GM12801 (cell line): ENCODE data around the gene NACC2.

Source experiments
- TF ChIP-seq, protein P1 (sequence below): IDR thresholded peaks from one replicate; pipeline ENCODE4 v1.5.1; 2011; ENCODE audit warnings: control low read depth; ENCODE audit not compliant: insufficient read length; ENCODE audit errors: extremely low read depth

The NACC2 gene

DNA sequence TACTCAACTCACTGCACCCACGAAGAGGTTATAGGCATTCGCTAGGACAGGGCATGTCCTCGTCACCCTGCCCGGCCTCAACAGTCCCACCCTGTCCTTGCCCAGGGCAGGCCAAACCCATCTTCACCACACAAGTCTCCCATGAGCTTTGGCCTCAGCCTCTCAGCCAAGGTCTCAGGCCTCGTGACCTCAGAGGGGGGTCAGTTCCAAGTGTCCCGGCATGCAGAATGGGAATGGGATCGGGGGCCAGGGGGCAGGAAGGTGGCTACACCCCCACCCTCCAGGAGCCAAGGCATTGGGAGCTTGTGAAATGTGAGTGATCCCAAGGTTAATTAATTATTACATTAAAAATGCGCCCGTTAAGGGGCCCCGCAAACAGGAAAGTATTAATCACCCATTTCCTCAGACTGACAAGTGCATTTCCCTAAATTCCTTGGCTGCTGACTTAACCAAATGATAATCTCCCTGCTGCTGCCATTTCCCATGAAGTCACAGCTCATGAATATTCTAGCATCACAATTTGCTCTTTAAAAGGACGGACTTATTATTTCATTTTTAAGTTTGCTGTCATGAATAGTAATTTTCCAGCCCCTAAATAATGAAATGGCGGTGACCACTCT is 125.9 kb downstream of the NACC2 start:
- TF ChIP-seq, protein P1, sequence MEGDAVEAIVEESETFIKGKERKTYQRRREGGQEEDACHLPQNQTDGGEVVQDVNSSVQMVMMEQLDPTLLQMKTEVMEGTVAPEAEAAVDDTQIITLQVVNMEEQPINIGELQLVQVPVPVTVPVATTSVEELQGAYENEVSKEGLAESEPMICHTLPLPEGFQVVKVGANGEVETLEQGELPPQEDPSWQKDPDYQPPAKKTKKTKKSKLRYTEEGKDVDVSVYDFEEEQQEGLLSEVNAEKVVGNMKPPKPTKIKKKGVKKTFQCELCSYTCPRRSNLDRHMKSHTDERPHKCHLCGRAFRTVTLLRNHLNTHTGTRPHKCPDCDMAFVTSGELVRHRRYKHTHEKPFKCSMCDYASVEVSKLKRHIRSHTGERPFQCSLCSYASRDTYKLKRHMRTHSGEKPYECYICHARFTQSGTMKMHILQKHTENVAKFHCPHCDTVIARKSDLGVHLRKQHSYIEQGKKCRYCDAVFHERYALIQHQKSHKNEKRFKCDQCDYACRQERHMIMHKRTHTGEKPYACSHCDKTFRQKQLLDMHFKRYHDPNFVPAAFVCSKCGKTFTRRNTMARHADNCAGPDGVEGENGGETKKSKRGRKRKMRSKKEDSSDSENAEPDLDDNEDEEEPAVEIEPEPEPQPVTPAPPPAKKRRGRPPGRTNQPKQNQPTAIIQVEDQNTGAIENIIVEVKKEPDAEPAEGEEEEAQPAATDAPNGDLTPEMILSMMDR: no peak

DNA sequence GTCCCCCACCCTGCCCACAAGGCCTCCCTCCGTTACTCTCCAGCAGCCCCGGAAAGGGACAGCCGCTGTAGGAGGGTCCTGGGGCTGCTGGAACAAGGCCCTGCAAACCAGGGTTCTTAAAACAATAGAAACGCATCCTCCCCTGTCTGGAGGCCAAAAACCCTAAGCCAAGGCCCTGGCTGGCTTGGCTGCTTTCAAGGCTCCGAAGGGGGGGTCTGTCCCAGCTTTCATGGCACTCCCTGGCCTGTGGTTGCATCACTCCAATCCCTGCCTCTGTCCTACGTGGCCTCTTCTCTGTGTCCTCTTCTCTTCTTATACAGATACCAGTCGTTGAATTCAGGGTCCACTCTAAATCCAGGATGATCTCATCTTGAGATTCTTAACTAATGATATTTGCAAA is 126.5 kb downstream of the NACC2 start:
- TF ChIP-seq, protein P1: no peak

DNA sequence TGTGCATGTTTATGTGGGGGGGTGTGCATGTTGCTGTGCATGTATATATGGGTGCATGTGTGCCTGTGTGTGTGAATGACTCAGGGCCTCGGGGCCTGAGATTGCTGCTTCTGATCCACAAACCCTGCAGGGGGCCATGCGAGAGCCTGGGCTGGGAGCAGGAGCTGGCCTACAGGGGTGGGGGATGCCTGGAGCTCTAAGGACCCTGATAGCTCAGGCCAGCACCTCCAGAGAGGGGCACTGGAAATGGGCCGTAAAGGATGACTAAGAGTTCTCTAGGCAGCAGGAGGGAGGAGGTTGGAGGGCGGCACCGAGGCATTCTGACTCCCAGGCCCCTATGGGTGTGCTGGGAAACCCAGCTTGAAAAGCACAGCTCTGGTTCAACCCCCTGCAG is 127.0 kb downstream of the NACC2 start:
- TF ChIP-seq, protein P1: no peak

DNA sequence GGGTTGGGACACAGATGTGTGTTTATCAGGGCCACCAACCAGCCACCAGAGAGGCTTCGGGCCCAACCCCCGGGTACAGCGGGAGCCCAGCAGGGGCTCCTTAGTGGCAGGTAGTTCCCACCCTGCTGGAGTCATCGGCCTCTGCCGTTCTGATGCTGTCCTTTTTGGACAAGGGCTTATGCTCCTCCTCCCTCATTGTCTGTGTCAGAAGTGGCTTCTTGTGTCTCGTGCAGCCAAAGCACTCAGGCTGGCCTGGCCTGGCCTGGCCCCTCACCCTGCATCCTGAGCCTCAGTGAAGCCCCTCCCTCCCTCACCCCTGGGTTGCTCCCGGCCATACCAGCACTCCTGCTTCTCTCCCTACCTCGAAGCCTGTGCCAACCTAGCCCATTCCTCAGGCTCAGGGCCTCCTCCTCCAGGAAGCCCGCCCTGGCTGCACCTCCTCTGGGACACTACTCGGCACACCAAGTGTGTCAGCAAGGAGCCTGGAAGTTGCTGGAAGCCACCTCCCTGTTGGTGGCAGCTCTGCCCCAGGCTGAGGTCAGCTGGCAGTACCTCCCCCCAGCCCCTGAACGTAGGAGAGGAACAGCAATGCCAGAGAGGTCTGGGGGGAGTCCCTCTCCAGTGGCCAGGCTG is 129.8 kb downstream of the NACC2 start:
- TF ChIP-seq, protein P1: no peak

DNA sequence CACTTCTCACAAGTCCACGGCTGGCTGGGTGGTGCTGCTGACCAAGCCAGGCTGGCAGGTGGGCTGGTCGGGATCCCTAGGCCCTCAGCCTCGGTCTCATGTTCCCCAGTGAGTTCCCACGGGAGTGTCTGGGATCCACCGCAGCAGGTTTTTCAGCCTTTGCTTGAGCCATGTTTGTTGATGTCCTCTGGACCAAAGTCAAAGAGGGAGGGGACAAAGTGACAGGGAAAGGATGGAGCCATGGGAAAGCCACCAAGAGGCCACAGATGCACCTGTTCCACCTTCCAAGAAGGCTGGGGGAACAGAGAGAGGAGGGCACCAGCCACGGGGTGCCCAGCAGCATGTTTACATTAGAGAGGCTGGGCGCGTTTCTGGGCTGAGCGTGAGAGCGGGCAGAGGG is 131.2 kb downstream of the NACC2 start:
- TF ChIP-seq, protein P1: no peak

DNA sequence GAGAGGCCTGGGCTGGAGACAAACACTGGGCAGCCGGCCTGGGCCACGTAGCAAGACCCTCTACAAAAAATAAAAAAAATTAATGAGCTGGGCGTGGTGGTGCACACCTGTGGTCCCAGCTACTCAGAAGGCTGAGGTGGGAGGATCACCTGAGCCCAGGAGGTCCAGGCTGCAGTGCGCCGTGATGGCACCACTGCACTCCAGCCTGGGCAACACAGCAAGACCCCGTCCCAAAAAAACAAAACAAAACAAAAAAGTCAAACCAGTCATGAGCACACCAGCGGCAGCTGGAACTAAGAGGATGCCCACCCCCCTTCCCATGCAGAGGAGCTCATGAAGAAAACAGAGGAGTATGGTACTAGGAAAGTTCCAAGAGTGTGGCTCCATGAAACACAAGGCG is 131.8 kb downstream of the NACC2 start:
- TF ChIP-seq, protein P1: no peak

DNA sequence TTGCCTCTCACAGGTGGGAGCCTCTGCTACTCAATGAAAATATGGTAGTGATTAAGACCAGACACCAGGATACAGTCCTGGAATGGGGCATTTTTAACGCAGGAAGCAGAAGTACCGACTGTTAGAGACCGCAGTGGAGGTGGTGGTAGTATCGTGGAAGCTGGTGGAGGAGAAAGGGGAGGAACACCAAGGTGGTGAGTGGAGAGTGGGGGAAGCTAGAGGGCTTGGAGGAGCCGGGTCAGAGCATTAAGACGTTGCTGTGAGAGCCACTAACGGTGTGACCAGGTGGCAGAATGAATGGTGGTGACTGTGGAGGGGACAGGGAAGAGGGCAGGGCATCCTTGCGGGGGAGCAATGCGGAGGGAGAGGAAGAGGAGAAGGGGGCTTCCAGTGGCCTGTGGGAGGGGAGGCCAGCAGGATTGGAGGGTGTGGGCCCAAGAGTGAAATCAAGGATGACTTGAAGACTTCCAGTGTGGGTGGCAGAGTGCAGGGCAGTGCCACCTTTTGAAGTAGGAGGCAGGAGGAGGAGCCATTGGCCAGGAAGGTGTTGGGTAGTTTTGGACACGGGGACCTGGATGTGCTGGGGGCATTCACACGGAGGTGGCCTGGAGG is 132.3 kb downstream of the NACC2 start:
- TF ChIP-seq, protein P1: no peak
